GM04503 (cell line): ENCODE measurements around the gene COQ8A.
A peak's percentile ranks its signal among the peaks of the same experiment; 100 is the strongest.
"Not testable (repeated sequence)": the region's sequence is repeated elsewhere in the genome, so short reads cannot be mapped to it uniquely, and the experiment has no call there.

Experiments
- DNase-seq: peaks from one replicate; pipeline ENCODE4 v3.0.0-alpha.2; 2012; ENCODE audit warnings: low read depth

COQ8A gene

DNA sequence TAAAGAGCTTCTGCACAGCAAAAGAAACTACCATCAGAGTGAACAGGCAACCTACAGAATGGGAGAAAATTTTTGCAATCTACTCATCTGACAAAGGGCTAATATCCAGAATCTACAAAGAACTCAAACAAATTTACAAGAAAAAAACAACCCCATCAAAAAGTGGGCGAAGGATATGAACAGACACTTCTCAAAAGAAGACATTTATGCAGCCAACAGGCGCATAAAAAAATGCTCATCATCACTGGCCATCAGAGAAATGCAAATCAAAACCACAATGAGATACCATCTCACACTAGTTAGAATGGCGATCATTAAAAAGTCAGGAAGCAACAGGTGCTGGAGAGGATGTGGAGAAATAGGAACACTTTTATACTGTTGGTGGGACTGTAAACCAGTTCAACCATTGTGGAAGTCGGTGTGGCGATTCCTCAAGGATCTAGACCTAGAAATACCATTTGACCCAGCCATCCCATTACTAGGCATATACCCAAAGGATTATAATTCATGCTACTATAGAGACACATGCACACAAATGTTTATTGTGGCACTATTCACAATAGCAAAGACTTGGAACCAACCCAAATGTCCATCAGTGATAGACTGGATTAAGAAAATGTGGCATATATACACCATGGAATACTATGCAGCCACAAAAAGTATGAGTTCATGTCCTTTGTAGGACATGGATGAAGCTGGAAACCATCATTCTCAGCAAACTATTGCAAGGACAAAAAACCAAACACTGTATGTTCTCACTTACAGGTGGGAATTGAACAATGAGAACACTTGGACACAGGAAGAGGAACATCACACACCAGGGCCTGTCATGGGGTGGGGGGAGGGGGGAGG lies 10.6 kb upstream of the COQ8A start:
- not testable (repeated sequence) for DNase-seq

GRCh38 chr1:226934483-226935237 lies 5.4 kb upstream of the COQ8A start:
- DNase-seq: no peak

- no peak for DNase-seq
Measured at GRCh38 chr1:226937940-226938725, 2.0 kb upstream of the COQ8A start.

DNA sequence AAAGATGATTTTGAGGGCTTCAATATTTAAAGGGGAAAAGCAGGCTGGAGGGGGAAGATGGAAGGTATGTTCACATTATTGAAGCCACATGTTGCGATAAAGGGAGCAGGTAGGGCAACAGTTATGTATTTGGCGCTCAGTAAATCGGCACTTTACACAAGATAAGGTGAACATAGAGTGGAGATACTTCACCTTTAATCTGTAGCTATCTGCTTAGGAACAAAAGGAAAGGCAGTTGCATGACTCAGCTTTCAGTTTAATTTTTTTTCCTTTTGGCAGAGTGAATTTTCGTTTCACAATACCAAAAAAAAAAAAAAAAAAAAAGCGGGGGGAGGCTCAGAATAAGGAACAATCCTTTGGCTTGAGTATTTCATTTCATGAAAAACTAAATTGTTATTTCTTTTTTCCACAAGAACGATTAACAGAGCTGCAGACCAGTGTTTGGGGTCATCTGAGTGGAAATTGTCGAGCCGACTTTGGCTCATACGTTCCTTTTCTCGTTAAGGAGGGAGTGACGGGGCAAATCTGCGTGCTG lies 1.1 kb upstream of the COQ8A start:
- DNase-seq: peak; percentile 27

DNA sequence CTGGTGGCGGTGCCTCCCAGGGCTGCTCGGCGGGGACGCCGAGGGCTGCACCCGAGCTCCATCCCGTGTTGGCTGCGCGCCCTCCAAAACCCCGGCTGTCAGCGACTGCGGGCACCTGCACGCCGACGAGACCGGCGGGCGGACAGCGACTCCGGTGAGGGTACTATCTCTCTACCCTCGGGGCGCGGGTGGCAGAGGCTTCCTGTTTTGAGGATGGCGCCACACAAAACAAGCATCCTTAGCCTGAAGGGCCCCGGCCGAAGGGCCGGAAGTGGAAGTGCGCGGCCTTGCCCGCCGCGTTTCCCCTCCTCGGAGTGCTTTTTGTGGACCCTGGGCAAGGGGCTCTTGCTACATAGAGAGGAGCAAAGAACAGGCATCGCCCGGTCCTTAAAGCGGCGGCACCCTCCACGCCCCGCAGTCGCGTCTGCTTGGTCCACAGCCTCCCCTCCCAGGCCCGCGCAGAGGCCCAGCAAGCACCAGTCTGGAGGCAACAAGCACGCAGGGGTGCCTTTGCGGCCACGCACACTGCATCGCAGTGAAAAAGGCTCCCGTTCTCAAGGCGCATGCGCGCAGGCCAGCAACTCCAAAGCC lies 561 bp upstream of the COQ8A start:
- DNase-seq: no peak

- DNase-seq: no peak
Measured at GRCh38 chr1:226940806-226941067, 643 bp downstream of the COQ8A start.

- DNase-seq: no peak
Measured at GRCh38 chr1:226942392-226942791, 2.3 kb downstream of the COQ8A start.

DNA sequence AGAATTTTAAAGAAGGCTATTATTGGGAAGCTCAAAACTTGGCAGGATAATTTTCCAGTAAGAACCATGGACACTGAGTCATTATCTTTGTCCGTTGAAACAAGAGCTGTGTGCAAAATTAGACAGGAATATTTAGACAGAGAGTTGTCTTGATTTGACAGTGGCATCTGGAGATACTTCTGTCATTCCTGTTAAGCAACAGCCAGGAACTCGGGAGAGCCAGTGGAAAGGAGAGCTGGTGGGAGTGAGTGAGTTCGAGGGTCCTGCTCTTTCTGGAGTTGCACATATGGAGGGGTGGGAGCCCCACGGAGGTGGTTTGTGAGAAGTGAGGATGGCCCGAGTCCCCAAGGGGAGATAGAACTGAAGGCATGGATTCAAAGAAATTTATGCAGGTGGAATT lies 3.1 kb downstream of the COQ8A start:
- DNase-seq: no peak

- DNase-seq: no peak
Measured at GRCh38 chr1:226943927-226944326, 3.8 kb downstream of the COQ8A start.

DNA sequence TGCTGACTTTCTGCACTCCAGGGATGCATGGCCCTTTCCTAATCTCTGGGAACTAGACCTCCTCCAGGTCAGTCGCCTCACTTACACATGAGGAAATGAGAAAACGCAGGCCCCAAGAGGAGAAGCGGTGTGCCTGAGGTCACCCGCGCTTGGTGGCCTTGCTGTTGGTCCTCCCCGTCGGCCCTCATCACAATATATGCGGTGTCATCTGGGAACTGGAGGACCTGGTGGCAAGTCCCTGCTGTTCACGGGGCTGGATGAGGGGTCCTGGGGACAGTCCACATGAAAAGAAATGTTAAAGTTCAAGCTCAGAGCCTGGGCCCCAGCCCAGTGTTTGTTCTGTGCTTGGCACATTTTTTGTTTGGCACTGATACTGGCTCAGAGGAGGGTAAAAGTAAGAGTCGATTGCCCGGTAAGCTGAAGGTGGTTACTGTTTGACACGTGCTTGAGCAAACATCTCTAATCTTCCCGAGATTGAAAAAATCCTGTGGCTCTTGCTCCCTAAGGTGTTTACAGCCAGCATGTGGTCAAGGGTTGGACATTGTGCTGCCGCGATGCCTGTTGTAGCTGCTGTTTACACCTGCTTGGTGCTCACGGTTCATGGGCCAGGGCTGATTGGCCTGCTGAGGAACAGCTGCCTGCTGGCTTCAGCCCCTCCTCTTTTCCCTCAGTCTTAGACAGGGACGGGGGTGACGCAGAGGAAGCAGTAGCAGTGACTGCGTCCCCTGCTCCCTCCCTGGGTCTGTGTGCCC lies 5.2 kb downstream of the COQ8A start:
- DNase-seq: no peak

DNA sequence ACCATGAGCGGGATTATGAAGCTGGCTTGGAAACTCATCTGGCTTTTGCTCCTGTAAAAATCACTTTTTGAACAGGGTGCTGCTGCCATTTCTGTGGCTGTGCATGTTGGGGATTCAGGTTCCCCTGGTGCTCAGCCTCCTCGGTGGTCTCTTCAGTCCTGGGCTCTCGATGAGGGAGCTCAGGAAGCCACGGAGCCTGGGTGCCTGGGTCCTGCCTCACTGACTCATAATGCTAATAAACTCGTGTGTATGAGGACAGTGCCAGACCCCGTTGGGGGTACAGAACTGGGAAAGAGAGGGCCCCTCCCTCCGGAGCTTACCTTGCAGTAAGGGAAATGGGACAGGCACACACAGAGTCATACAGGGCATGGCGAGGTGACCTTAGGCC lies 5.8 kb downstream of the COQ8A start:
- no peak for DNase-seq

- no peak for DNase-seq
Measured at GRCh38 chr1:226946285-226946684, 6.2 kb downstream of the COQ8A start.

DNA sequence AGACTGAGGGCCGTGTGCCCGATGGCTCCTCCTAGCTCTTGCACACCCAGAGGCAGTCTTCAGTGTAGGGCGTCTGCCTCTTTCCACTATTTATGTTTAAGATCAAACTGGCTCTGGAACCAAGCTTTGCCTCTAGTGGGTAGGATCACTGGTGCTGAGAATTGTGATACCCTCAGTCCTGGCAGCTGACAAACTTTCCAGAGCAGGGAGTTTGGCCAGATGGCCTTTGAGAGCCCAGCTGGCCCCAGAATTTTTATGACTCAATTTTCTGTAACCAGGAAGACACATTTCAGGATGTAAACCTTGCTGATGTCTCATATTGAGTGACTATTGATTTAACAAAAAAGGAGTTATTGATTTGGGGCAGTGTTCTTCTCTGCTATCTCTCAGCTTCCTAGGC lies 6.7 kb downstream of the COQ8A start:
- no peak for DNase-seq

DNA sequence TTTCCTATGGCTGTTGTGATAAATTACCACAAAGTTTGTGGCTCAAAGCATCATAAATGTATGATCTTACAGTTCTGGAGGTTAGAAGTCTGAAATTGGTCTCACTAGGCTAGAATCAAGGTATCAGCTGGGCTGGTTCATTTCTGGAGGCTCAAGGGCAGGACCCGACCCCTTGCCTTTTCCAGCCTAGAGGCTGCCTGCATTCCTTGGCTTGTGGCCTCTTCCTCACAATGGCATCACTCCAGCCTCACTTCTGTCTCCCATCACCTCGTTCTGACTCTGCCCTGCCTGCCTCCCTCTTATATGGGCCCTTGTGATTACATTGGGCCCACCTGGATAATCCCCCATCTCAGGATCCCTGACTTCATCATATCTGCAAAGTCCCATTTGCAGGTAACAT lies 8.0 kb downstream of the COQ8A start:
- DNase-seq: no peak

GRCh38 chr1:226948480-226948879 lies 8.4 kb downstream of the COQ8A start:
- DNase-seq: no peak

GRCh38 chr1:226948996-226949395 lies 8.9 kb downstream of the COQ8A start:
- no peak for DNase-seq

- DNase-seq: no peak
Measured at GRCh38 chr1:226949401-226949800, 9.3 kb downstream of the COQ8A start.

GRCh38 chr1:226950316-226950715 lies 10.2 kb downstream of the COQ8A start:
- no peak for DNase-seq

DNA sequence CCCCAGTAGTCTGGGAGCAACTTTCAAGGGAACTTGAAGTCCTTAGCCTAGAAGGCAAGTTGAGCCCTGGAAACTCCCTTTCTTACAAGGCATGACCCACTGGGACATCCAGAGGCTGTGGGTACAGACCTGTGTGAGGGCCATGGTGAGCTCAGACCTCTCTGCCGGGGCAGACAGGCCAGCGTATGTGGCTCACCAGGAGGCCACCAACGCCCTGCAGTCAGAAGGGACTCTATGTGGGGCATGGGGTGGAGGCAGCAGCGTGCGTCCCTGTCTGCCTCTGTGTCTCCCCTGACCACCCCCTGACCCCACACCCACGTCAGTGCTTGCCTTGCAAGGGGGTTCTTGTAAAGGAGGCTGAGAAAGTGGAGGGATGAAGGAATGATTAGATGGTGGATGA lies 10.8 kb downstream of the COQ8A start:
- no peak for DNase-seq

DNA sequence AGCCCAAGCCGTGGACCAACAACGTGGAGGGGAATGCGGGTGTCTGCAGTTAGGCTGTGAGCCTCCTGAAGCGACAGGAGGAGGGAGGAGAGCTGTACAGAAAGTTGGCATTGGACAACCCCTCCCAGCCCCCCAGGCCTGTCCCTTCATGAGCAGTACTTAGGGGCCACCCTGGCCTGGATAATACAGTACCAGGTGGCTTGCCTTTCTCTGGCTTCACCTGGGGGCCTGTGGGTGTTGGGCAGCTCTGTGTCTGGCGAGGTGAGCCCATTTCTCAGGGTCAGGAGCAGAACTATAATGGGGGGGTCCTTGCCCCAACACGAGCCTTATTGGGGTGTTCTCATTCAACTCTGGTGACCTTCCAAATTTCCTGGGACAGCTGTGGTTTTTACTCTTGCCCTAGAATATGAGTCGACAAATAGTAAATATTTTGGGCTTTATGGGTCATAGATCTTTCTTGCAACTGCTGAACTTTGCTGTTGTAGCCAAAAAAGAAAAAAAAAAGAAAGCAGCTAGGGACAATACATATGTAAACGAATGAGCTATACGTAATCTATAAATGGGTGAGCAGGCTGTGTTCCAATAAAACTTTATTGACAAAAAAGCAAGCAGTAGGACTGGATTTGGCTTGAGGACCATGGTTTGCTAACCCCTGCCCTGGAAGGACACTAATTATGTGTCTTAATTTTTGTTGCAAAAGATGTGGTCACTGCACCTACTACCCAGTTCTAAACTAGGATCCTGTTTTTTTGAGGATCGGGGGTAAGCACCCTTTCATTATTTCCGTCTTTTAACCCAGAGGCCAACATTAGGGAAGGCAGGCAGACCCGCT lies 11.4 kb downstream of the COQ8A start:
- DNase-seq: no peak

- no peak for DNase-seq
Measured at GRCh38 chr1:226952118-226952441, 12.0 kb downstream of the COQ8A start.
